Measurements from ENCODE around the gene RASSF5. TPM values are rescaled to one million over a fixed set of nuclear protein-coding genes. Genes with fewer than 3 reads are reported as not detected.

Gene RASSF5
- total RNA-seq, 2 donors from 2014 or later, result 212 to 239 TPM

DNA sequence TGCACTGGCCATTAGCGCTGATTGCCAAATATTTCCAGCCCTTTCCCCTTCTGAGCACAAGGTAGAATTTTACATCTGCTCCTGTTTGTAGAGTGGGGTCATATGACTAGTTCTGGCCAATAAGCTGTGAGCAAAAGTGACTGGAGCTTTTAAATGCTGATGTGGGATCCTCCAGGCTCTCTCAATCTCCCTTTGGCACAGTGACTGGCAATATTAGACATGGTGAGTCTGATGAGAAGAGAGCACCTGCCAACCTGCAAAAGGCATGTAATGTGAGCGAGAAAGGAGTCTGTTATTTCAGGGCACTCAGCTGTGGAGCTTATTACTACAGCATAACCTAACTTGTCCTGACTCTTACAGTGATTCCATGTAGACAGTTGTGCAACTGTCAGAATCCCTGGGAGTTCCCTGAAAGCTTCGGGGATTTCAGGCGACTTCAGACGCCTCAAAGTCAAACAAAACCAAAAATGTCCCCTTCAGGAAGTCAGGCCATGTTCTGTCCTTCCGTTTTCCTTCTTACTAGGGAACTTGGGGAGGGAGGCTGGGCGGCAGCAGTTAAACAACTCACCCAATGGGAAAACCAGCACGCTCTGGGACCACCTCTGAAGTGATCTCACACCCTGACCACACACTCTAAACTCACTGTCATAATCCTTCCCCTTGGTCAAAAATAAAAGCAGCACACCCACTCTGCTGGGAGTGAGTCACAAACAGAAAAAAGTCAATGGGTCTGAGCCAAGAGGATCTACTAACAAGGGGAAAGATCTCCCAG, 3.6 kb upstream of the RASSF5 start:
- peak; percentile 73 to 84 for ATAC-seq
- Mint-ChIP-seq H3K9me3 (no peaks in the 10 kb centered on the region), H3K36me3 (no peaks in the 10 kb centered on the region), H3K27ac (no peak overlapping the region)
- peak; percentile 40 to 81 for DNase-seq (ENCODE audit: low spot score in 2 of 2)

DNA sequence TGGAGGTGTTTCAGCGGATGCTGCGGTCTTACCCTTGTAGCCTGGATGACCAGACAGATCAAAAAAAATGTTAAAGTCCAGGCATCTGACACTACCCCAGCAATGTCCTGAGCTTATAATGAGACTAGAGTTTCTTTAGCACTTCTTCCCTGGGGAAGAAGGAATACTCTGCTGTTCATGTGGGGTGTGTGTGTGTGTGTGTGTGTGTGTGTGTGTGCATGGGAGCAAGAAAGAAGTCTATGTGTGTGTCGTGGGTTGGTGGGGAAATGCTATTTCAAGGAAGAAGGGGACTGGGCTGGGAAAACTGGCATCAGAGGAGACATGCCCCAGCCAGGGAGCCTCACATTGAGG, 3.0 kb upstream of the RASSF5 start:
- peaks cover 0 to 5% of the 10 kb centered on the region in 2 donors for H3K36me3 Mint-ChIP-seq
- ATAC-seq, result no peak
- no peak for DNase-seq (ENCODE audit: low spot score in 2 of 2)
- H3K9me3 Mint-ChIP-seq, result no peaks in the 10 kb centered on the region
- H3K27ac Mint-ChIP-seq, result no peak overlapping the region

GRCh38 chr1:206505702-206506355, 1.5 kb upstream of the RASSF5 start:
- no peaks in the 10 kb centered on the region for H3K9me3 Mint-ChIP-seq
- ATAC-seq (no peak), DNase-seq (ENCODE audit: low spot score in 2 of 2) (no peak)
- H3K36me3 Mint-ChIP-seq, result peaks cover 0 to 5% of the 10 kb centered on the region in 2 donors
- H3K27ac Mint-ChIP-seq, result peak overlapping the region; percentile 38 to 94

DNA sequence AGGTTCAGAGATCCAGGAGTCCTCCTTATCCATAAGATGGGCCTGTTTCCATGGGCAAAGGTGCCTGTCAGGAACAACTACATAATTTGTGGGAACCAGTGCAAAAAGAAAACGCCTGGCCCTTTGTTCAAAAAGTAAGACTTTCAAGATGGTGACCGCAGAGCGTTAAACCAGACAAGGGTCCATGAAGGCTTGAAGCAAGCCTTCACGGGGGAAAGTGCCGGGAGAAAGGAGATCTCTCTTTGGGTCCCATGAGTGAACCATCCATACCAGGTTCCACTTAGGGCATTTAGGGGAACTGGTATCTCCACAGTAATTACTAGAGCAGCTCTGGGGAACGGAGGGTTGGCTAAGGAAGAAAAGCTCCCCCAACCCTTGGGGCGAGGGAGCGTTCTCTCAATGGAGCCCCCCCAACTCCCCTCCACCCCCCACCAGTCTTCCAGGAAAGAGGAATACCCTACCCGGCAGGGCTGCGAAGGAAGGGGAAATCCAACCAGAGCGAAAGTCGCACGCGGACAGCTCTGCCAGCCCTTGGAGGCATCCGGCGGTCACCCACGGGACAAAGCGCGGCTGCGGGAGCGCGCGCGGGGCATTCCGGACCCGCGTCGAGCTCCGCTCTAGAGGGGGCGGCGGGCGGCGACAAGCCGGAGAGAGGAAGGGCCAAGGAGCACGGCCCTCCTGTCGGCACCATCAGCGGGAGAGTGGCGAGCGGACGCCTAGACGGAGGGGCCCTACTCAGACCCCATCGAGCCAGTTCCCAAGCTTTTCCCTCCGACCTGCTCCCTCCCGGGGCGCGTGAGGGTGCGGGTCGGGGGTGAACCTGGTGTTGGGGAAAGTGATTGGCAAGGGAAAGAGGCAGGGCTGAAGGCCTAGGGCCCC, 687 bp upstream of the RASSF5 start:
- Mint-ChIP-seq H3K36me3 (peaks cover 0 to 5% of the 10 kb centered on the region in 2 donors), H3K27ac (peak overlapping the region; percentile 36 to 38), H3K9me3 (no peaks in the 10 kb centered on the region)
- peak; percentile 25 to 38 for ATAC-seq
- DNase-seq (ENCODE audit: low spot score in 2 of 2), result peak; percentile 35 to 77

- Mint-ChIP-seq H3K27ac (no peak overlapping the region), H3K36me3 (peaks cover 0 to 5% of the 10 kb centered on the region in 2 donors), H3K9me3 (no peaks in the 10 kb centered on the region)
- DNase-seq (ENCODE audit: low spot score in 2 of 2), result no peak
- ATAC-seq, result no peak
These were observed 979 bp downstream of the RASSF5 start for GRCh38 chr1:206508130-206508889.

DNA sequence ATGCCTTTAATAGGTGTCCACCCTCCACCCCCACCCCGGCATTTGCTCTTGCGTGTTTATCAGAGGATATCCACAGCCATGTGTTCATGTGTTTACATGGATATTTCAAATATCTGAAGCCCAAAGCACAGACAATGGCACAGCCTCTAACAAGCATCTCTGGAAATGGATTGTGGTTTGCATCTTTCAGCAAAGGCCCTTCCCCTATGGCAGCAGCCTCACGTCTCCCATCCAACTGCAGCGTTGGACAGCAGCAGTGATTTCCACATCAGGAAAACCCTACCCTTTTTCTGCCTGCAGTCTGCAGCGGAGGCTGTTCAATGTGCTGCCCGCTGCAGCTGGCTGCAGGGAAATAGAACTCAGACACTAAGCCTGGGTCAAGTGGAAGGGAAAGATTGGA, 1.6 kb downstream of the RASSF5 start:
- H3K27ac Mint-ChIP-seq, result no peak overlapping the region
- H3K9me3 Mint-ChIP-seq, result no peaks in the 10 kb centered on the region
- no peak for DNase-seq (ENCODE audit: low spot score in 2 of 2)
- ATAC-seq, result no peak
- H3K36me3 Mint-ChIP-seq, result peaks cover 0 to 5% of the 10 kb centered on the region in 2 donors

DNA sequence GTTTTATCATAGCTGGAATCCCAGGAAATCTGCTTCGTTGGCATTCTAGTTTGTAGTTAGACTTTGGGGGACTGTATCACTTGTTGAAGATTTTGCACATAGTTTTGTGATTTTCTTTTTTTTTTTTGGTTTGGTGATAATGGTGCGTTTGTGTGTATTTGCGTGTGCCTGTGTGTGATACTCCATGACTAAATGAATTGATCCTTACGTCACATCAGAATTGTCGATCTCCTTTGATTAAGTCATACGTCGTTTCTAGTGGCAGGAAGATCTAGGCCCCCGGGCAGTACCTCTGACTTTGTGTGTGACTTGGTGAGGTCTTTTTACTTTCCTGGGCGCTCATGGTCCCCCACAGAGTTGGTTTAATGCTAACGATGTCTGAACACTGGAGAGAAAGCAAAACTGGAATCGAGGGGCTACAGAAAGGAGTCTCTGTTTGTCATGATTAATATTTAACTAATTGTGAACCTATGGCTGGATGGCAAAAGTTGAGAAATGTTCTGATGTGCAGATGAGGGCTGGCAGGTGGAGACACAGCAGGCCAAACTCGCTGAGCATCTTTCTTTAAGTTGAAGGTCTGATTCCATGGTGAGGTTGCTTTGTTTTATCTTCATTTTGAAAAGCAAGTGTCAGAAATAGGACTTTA, 2.4 kb downstream of the RASSF5 start:
- H3K27ac Mint-ChIP-seq, result no peak overlapping the region
- no peak for DNase-seq (ENCODE audit: low spot score in 2 of 2)
- H3K36me3 Mint-ChIP-seq, result peaks cover 0 to 5% of the 10 kb centered on the region in 2 donors
- ATAC-seq, result no peak
- H3K9me3 Mint-ChIP-seq, result no peaks in the 10 kb centered on the region

DNA sequence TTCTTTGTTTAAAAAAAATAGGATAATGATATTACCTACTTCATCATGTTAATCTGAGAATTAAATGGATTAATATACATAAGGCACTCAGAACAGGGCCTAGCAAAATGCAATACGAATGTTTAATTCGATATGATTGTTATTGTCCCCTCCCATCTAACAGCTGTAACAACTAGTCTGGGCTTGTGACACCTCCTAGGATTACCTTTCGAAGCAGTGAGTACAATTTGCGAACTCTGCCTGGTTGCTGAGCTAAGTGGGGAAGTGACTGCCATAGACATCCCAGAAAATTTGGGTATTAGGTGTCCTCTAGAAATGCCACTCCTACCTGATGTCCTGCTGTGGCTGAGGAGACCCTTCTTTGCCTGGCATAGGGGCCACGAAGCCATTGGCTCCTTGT, 3.0 kb downstream of the RASSF5 start:
- Mint-ChIP-seq H3K36me3 (peaks cover 0 to 5% of the 10 kb centered on the region in 2 donors), H3K9me3 (no peaks in the 10 kb centered on the region), H3K27ac (no peak overlapping the region)
- ATAC-seq (no peak), DNase-seq (ENCODE audit: low spot score in 2 of 2) (no peak)

DNA sequence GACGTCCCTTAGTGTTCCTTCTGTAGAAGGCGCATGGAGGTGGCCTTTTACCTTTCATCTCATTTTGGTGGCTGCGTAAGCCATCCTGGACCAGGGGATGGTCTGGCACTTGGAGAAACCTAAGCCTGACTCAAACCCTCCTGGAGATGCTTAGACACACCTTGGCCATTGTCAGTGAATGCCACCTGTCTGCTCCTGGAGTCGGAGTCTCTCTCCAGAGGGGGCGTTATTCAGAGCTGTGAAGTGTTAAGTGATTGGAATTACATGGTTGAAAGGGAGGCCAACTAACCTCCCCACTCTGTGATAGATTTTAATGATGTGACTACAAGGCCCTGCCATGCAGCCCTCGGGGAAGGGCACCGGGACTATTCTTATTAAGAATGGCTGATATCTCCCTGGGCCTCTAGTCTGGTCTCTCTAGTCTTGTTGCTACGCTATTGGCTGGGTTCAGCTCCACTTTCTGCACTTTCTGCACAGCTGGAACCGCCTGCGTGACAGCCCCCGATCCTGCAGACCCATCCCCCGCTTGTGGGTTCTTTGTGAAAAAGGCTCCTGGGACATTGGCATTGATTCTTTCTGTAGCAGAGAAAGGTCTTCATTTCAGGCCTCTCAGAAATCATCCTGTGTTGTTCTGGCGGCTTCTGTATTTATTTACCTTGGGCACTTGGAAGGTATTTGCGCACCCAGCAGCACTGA, 4.2 kb downstream of the RASSF5 start:
- Mint-ChIP-seq H3K27ac (no peak overlapping the region), H3K36me3 (peaks cover 0 to 5% of the 10 kb centered on the region in 2 donors), H3K9me3 (no peaks in the 10 kb centered on the region)
- DNase-seq (ENCODE audit: low spot score in 2 of 2), result no peak
- ATAC-seq, result no peak

GRCh38 chr1:206512058-206512850, 4.9 kb downstream of the RASSF5 start:
- Mint-ChIP-seq H3K9me3 (no peaks in the 10 kb centered on the region), H3K36me3 (peaks cover 0 to 5% of the 10 kb centered on the region in 2 donors), H3K27ac (no peak overlapping the region)
- no peak for DNase-seq (ENCODE audit: low spot score in 2 of 2)
- ATAC-seq, result no peak

GRCh38 chr1:206512851-206513180, 5.5 kb downstream of the RASSF5 start:
- H3K36me3 Mint-ChIP-seq, result peaks cover 0 to 5% of the 10 kb centered on the region in 2 donors
- no peak overlapping the region for H3K27ac Mint-ChIP-seq
- DNase-seq (ENCODE audit: low spot score in 2 of 2), result no peak

GRCh38 chr1:206513312-206514111, 6.2 kb downstream of the RASSF5 start:
- no peak overlapping the region for H3K27ac Mint-ChIP-seq

More at GRCh38 chr1:206512851-206513180, 5.5 kb downstream of the RASSF5 start:
- ATAC-seq, result no peak
- no peaks in the 10 kb centered on the region for H3K9me3 Mint-ChIP-seq

DNA sequence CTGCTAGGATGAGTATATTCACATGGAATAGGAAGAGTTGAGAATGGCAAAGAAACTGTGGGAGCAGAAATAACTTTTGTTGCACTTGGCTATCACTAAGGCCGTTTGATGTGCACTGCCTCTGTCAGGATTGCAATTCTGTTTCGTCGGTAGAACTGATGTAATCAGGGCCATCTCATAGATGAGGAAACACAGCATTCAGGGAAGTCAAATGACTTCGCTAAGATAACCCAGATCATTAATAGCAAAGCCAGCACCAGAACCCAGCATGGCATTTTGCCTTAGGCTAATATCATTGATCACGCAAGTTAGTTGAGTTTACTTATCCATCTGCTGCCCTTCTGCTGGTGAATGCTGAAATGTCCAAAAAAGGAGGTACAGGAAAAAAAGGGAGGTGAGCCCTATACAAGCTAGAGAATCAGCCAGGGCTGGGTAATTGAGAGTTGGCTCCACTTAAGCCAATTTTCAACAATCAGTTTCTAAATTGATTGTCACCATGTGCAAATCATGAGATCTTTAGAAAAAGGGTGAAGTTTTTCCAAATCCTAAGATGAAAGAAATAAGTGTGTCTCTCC, 7.6 kb downstream of the RASSF5 start:
- no peaks in the 10 kb centered on the region for H3K36me3 Mint-ChIP-seq
- ATAC-seq (no peak), DNase-seq (ENCODE audit: low spot score in 2 of 2) (no peak)
- no peaks in the 10 kb centered on the region for H3K9me3 Mint-ChIP-seq
- no peak overlapping the region for H3K27ac Mint-ChIP-seq

More at GRCh38 chr1:206513312-206514111, 6.2 kb downstream of the RASSF5 start:
- Mint-ChIP-seq H3K9me3 (no peaks in the 10 kb centered on the region), H3K36me3 (peaks cover 0 to 5% of the 10 kb centered on the region in 2 donors)
- DNase-seq (ENCODE audit: low spot score in 2 of 2) (no peak), ATAC-seq (peak in 1 of 2 donors; percentile 14)

GRCh38 chr1:206516728-206516990, 9.3 kb downstream of the RASSF5 start:
- DNase-seq (ENCODE audit: low spot score in 2 of 2) (no peak), ATAC-seq (no peak)
- no peaks in the 10 kb centered on the region for H3K36me3 Mint-ChIP-seq
- no peak overlapping the region for H3K27ac Mint-ChIP-seq
- H3K9me3 Mint-ChIP-seq, result no peaks in the 10 kb centered on the region
